EH (cell line): Measurements from ENCODE around the gene UNC119B.

Source experiments
- DNase-seq: peaks from one replicate; pipeline ENCODE4 v3.0.0-alpha.2; 2015; ENCODE audit warnings: low read depth

UNC119B gene

GRCh38 chr12:120739821-120740613 lies 29.8 kb downstream of the UNC119B start:
- DNase-seq, result no peak

- no peak for DNase-seq
Observed at GRCh38 chr12:120740871-120741270, 30.6 kb downstream of the UNC119B start.

- DNase-seq, result no peak
Observed at GRCh38 chr12:120741476-120742421, 31.5 kb downstream of the UNC119B start.

DNA sequence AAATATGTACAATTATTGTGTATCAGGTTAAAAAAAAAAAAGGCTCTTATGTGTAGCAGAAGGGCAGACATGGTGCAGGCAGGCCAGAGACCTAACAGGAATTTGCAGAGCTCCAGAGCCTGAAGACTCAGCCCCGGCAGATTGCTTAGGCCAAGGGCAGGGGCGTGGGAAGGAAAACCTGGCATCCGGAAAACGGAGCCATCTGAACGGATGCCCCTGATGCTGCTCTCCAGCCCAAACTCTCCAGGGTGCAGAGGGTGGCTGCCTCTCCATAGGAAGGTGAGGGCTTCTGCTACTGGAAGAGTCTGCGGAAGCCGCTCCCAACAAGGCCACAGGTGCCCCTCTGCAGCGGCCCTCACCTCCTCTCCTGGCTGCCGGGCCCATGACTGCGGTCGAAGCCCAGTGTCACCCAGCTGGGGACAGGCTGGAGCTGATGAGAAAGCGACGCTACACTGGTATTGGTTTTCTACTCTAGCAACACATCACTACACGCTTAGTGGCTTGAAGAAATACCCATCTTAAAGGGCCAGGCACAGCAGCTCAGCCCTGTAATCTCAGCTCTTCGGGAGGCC lies 34.8 kb downstream of the UNC119B start:
- no peak for DNase-seq

GRCh38 chr12:120748242-120748641 lies 38.0 kb downstream of the UNC119B start:
- no peak for DNase-seq

DNA sequence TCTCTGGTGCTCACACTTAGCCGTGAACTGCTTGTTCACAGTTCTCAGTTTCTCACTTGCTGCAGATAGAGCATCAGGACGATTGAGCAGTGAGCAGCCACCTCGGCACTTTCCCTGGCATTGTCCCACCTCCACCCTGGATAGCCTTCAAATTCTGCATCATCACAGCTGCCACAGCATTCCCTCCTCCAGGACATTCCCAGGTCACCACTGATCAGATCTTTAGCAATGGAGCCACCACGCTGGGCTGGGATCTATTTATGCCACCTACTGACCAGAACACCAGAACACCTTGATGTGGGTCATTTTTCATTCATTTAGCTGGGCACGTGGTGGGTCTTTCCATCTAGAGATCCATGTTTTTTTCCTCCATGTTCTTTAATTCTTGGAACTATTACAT lies 39.0 kb downstream of the UNC119B start:
- no peak for DNase-seq

DNA sequence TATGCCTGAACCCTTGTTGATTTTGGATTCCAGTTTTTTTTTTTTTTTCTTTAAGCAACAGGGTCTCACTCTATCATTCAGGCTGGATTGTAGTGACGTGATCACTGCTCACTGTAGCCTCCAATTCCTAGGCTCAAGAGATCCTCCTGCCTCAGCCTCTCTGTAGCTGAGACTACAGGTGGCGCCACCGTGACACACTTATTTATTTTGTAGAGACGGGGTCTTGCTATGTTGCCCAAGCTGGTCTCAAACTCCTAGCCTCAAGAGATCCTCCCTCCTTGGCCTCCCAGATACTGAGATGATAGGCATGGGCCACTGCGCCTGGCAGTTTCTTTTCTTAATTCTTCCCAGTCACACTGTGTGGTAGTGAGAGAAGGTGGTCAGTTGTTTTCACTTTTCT lies 40.5 kb downstream of the UNC119B start:
- no peak for DNase-seq

DNA sequence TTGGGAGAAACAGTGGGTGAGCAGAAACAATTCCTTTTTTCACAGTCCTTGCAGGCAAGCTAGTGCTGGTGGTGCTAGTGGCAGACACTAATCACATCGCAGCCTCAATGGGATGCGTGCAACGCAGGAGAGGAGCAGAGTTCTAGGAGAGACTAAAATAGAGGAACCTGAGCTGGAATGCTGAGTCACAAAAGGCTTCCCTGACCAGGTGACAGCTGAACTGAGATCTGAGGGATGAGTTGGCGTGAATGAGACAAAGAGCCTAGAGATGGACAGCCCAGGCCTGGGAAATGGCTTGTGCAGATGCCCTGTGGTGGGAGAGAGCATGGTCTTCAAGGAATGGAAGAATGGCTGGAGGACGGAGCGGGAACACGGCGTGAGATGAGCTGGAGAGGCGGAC lies 41.1 kb downstream of the UNC119B start:
- DNase-seq, result no peak

DNA sequence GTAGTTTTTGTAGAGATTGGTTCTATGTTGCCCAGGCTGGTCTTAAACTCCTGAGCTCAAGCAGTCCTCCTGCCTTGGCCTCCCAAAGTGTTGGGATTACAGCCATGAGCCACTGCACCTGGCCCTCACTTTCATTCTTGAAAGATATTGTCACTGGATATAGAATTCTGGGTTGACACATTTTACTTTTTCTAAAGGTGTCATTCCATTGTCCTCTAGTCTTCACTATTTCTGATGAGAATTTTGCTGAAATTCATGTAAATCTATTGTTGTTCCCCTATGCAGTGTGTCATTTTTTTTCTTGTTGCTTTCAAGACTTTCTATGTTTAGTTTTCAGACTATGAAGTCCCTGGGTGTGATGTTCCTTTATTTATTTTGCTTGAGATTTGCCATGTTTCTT lies 44.5 kb downstream of the UNC119B start:
- DNase-seq, result no peak

- DNase-seq, result no peak
Observed at GRCh38 chr12:120755269-120755668, 45.0 kb downstream of the UNC119B start.

DNA sequence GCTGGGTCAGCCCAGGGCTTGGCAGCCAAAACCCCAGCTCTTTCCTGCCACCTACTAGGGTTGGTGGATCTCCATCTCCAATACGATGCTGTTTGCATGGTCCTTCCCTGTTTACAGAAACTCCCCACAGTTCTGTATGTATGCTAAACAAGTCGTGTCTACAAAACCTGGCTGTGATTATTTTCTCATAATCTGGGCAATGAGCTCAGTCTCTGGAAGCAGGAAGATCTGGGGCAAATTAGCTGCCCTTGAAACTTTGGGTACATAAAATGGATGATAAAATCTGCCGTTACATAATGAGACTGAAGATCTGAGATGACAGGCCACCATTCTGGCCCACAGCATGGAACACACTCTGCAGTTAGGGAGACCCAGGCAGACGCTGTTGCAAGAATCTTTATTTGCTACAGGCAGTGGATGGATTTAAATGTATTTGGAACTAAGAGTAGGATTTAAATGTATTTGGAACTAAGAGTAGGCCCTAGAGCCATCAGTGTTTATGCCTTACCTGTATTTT lies 47.0 kb downstream of the UNC119B start:
- no peak for DNase-seq

GRCh38 chr12:120757949-120758348 lies 47.7 kb downstream of the UNC119B start:
- no peak for DNase-seq

GRCh38 chr12:120758798-120759590 lies 48.7 kb downstream of the UNC119B start:
- DNase-seq, result no peak

GRCh38 chr12:120759591-120760348 lies 49.5 kb downstream of the UNC119B start:
- DNase-seq, result no peak

- no peak for DNase-seq
Observed at GRCh38 chr12:120760349-120761254, 50.3 kb downstream of the UNC119B start.

- DNase-seq, result peak; percentile 74
Observed at GRCh38 chr12:120761519-120761934, 51.3 kb downstream of the UNC119B start.

- DNase-seq, result no peak
Observed at GRCh38 chr12:120762086-120762485, 51.8 kb downstream of the UNC119B start.

- DNase-seq, result no peak
Observed at GRCh38 chr12:120763250-120763649, 53.0 kb downstream of the UNC119B start.

DNA sequence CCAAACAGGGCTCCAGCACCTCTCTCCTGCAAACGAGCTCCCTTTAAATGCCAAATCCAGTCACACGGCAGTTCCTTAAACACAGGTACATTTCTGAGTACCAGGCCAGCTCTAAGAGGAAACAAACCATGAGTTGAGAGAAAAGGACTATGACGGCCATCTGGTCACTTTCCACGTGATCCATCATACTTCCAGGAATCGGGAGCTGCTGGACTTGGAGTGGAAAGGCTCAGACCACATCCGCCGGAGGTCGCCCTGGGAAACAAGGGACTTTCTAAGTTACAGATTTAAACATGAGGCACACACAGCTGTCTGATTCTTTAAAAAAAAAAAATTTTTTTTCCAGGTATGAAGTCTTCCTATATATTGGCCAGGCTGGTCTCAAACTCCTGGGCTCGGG lies 54.6 kb downstream of the UNC119B start:
- DNase-seq, result no peak

DNA sequence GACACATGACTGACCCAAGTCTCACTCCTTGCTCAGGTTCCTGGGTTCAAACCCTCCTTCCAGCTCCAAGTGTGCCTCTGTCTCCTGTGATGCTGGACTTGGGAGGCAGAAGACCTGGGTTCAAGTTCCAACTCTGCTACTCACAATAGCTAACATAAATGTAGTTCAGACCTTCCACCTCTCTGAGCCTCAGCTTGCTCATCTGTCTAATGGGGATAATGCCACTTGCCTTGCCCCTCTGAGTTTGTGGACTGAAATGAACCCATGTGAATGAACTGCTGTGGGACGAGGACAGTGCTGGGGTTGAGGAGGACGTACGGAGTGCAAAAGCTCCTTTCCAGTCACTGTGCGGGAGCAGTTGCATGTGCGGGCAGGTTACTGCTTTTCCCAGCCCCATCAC lies 56.3 kb downstream of the UNC119B start:
- DNase-seq, result no peak
